Fibroblast of lung (primary cell): ENCODE measurements around the gene CLIC5.

Experiments used
- EZH2 ChIP-seq: IDR thresholded peaks from 2 replicates; pipeline ENCODE4 v1.5.1; 2012; ENCODE audit warnings: low read length, control low read depth, mild to moderate bottlenecking; ENCODE audit errors: missing control alignments
- TF ChIP-seq, protein P1 (sequence below), 2 donors: IDR thresholded peaks in 1 of 2; conservative IDR thresholded peaks in 1 of 2; 1 replicate in 1 of 2; 2 replicates in 1 of 2; pipeline ENCODE4 v1.5.1; 2011 to 2012; ENCODE audit warnings: low read length in 2 of 2, control low read depth in 1 of 2, inconsistent platforms in 1 of 2, low read depth in 1 of 2, mild to moderate bottlenecking in 1 of 2

- TF ChIP-seq, protein P1, sequence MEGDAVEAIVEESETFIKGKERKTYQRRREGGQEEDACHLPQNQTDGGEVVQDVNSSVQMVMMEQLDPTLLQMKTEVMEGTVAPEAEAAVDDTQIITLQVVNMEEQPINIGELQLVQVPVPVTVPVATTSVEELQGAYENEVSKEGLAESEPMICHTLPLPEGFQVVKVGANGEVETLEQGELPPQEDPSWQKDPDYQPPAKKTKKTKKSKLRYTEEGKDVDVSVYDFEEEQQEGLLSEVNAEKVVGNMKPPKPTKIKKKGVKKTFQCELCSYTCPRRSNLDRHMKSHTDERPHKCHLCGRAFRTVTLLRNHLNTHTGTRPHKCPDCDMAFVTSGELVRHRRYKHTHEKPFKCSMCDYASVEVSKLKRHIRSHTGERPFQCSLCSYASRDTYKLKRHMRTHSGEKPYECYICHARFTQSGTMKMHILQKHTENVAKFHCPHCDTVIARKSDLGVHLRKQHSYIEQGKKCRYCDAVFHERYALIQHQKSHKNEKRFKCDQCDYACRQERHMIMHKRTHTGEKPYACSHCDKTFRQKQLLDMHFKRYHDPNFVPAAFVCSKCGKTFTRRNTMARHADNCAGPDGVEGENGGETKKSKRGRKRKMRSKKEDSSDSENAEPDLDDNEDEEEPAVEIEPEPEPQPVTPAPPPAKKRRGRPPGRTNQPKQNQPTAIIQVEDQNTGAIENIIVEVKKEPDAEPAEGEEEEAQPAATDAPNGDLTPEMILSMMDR (conservative IDR thresholded peaks at IDR 0.05 in 1 of 2, IDR thresholded peaks at IDR 0.05 in 1 of 2; ENCODE audit: low read depth in 1 of 2, low read length in 2 of 2) = no peak
- no peak for TF ChIP-seq EZH2
Measured at GRCh38 chr6:45854149-45854742, 161.4 kb downstream of the CLIC5 start.
